Caco-2 (cell line): ENCODE results near the gene PDE4D. TPM values are rescaled to one million over a fixed set of nuclear protein-coding genes. Genes with fewer than 3 reads are reported as not detected.

Experiments
- BruUV-seq: library from RNA; stranded (reverse); fragments of 400-500 nt; replicated peaks from 2 replicates; lab custom pipeline; 2021; lab: Mats Ljungman, UMichigan
- CTCF ChIA-PET: fragments of 300-600 bp; sonication (Branson Sonifier 250); formaldehyde crosslinking; loops from one replicate; lab custom pipeline; 2022; ENCODE audit warnings: antibody characterized with exemption; lab: Charles Lee
- POLR2A ChIA-PET: fragments of 300-600 bp; sonication (Branson Sonifier 250); formaldehyde crosslinking; loops from one replicate; lab custom pipeline; 2022; ENCODE audit warnings: antibody characterized with exemption; lab: Charles Lee
- DNase-seq, 2 experiments: peaks; one replicate each; pipeline versions ENCODE4 v3.0.0 to v3.0.0-alpha.2; 2020 to 2022
- H3K27me3 ChIP-seq: replicated peaks from 2 replicates; pipeline ENCODE4 v1.6.0; 2011; ENCODE audit warnings: low read length; ENCODE audit not compliant: control insufficient read depth, insufficient read depth
- H3K36me3 ChIP-seq: 2 replicates; pipeline ENCODE4 v1.5.1; 2011; ENCODE audit warnings: low read length; ENCODE audit not compliant: control insufficient read depth, insufficient read depth
- H3K4me1 ChIP-seq: fragments of 250-450 bp; sonication (Bioruptor Pico); 2 replicates; pipeline ENCODE4 v1.5.1; 2020; ENCODE audit warnings: mild to moderate bottlenecking
- H3K4me3 ChIP-seq: 2 replicates; pipeline ENCODE4 v1.5.1; 2011; ENCODE audit warnings: low read depth, mild to moderate bottlenecking, control low read depth, low read length
- H3K9me3 ChIP-seq: fragments of 250-450 bp; sonication (Bioruptor Pico); 2 replicates; pipeline ENCODE4 v1.5.1; 2020; ENCODE audit warnings: mild to moderate bottlenecking, moderate library complexity
- H3K27ac Mint-ChIP-seq: one replicate; pipeline ENCODE4 v1.8.0; 2022; ENCODE audit warnings: mixed read lengths; ENCODE audit not compliant: unreplicated experiment
- H3K27me3 Mint-ChIP-seq: one replicate; pipeline ENCODE4 v1.8.0; 2022; ENCODE audit warnings: mixed read lengths; ENCODE audit not compliant: insufficient read depth, unreplicated experiment
- H3K36me3 Mint-ChIP-seq: one replicate; pipeline ENCODE4 v1.8.0; 2022; ENCODE audit warnings: mild to moderate bottlenecking, mixed read lengths; ENCODE audit not compliant: insufficient read depth, unreplicated experiment
- H3K4me1 Mint-ChIP-seq: one replicate; pipeline ENCODE4 v1.8.0; 2022; ENCODE audit warnings: low read depth, mixed read lengths; ENCODE audit not compliant: unreplicated experiment
- H3K4me3 Mint-ChIP-seq: one replicate; pipeline ENCODE4 v1.8.0; 2022; ENCODE audit warnings: mild to moderate bottlenecking, moderate library complexity, mixed read lengths; ENCODE audit not compliant: unreplicated experiment
- H3K9me3 Mint-ChIP-seq: one replicate; pipeline ENCODE4 v1.8.0; 2022; ENCODE audit warnings: mixed read lengths; ENCODE audit not compliant: unreplicated experiment
- intact Hi-C: fragments of 100-400 bp; cut with micrococcal nuclease; formaldehyde crosslinking; loops from one replicate; pipeline ENCODE4 v1.10.0; 2022; ENCODE audit not compliant: unreplicated experiment
- total RNA-seq: library from RNA; stranded (reverse); gene quantifications from 2 replicates; pipeline ENCODE4 v1.2.3, GENCODE V29; 2022
- TF ChIP-seq, protein P1 (sequence below), 2 experiments: fragments of 200-600 bp in 1 of 2; IDR thresholded peaks; 1 replicate in 1 of 2; 2 replicates in 1 of 2; pipeline versions ENCODE4 v1.5.1 to v1.8.0; 2011 to 2022; ENCODE audit warnings: antibody characterized with exemption in 1 of 2, control low read depth in 1 of 2, inconsistent platforms in 1 of 2, low read depth in 1 of 2, low read length in 1 of 2, mild to moderate bottlenecking in 1 of 2, moderate library complexity in 1 of 2; ENCODE audit not compliant: insufficient read depth in 1 of 2, severe bottlenecking in 1 of 2, unreplicated experiment in 1 of 2

Gene PDE4D
- total RNA-seq, 1 experiment from 2014 or later, result 89.8 TPM

DNA sequence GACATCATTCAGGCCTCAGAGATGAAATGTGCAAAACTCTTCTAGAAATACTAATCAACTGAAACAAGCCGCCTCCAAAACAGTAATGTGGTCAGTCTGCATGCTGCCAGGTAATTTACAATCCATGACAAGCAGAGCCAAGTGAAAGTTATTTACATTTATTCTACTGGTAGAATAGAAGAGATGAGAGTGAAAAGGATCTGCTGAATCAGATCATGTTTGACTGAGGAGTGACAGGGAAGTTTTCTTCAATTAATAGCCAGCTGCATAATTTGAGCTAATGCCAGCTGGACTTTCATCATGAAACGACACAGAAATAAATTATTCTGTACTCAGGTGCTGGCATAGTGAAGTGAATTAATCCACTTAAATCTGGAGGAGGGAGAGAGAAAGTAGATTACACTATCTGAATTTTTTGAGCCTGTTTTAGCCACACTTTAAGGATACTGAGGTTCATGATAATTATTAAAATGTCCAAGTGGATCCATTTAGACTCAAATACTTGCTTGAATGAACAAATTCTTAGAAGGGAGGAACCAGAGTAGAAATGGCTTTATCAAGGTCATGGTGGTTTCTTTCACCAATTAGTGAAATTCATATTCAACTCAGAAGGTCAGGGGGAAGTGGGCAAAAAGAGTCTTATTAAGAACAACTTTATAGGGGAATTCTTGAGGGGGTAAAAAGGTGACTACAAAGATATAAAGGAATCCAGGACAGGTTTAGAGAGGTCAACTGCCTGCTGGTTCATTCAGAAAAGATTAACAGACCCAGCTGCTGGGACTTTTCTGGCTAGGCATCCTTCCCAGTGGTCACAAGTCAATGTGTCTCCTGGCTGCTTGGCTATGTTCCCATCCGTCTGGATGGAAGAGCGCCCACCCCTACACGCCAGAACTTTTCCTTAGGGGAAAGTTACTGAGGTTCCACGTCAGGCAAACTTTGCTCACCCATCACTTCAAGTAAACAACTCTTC is 350.4 kb downstream of the PDE4D start:
- POLR2A ChIA-PET, result no interaction called here
- no peaks in the 10 kb centered on the region for H3K9me3 Mint-ChIP-seq
- H3K27me3 Mint-ChIP-seq, result no peaks in the 10 kb centered on the region

DNA sequence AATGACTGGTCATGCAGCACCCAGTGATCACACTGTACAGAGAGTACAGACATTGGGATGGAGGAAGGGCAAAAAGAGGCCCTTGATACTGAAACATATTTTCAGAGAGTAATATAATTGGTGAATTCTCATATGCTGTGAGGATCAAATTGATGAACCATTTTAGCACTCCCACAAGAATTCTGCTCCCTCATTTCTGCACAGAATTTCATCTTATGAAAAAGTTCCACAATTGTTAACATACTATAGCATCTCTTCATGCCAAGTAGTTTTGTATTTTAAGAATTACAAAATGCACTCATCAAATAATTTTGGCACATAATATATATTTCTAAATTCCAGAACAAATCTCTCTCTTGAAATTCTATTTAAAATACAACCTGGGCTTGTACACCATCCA is 351.2 kb downstream of the PDE4D start:
- BruUV-seq, result no TSS peak

More for the DNA sequence above, 350.4 kb downstream of the PDE4D start:
- TF ChIP-seq, protein P1, sequence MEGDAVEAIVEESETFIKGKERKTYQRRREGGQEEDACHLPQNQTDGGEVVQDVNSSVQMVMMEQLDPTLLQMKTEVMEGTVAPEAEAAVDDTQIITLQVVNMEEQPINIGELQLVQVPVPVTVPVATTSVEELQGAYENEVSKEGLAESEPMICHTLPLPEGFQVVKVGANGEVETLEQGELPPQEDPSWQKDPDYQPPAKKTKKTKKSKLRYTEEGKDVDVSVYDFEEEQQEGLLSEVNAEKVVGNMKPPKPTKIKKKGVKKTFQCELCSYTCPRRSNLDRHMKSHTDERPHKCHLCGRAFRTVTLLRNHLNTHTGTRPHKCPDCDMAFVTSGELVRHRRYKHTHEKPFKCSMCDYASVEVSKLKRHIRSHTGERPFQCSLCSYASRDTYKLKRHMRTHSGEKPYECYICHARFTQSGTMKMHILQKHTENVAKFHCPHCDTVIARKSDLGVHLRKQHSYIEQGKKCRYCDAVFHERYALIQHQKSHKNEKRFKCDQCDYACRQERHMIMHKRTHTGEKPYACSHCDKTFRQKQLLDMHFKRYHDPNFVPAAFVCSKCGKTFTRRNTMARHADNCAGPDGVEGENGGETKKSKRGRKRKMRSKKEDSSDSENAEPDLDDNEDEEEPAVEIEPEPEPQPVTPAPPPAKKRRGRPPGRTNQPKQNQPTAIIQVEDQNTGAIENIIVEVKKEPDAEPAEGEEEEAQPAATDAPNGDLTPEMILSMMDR (IDR thresholded peaks at IDR 0.05; ENCODE audit: insufficient read depth in 1 of 2, low read depth in 1 of 2, low read length in 1 of 2, severe bottlenecking in 1 of 2, unreplicated experiment in 1 of 2), result no peak
- Mint-ChIP-seq H3K36me3 (no peaks in the 10 kb centered on the region), H3K4me1 (no peaks in the 10 kb centered on the region), H3K27ac (no peak overlapping the region), H3K4me3 (no peak overlapping the region)
- CTCF ChIA-PET, result no interaction called here
- Histone ChIP-seq H3K27me3 (no peaks in the 10 kb centered on the region; the same call in 1 of the 2 replicates), H3K9me3 (no peaks in the 10 kb centered on the region), H3K4me3 (no peak overlapping the region), H3K36me3 (no peaks in the 10 kb centered on the region), H3K4me1 (no peaks in the 10 kb centered on the region)
- no TSS peak for BruUV-seq
- DNase-seq, result no peak
- intact Hi-C loops, result no loop called here

DNA sequence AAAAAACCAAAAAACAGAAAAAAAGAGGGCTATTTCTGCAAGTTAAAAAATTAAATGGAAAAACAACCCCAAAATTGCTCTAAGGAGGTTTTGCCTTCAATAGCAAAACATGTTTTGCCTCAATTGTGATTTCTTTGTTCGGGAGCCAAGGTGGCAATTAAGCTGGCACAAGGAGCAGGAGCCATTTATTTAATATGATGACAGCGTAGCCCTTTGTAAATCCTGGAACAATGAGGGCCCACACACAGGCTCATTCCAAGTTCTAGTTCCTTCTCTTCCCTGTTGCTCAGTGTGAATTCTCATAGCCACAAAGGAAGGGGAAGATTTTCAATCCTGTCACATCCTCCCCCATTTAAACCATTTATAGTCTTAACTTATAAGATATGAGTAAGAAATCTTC is 353.2 kb downstream of the PDE4D start:
- no peaks in the 10 kb centered on the region for H3K36me3 Mint-ChIP-seq
- TF ChIP-seq, protein P1 (IDR thresholded peaks at IDR 0.05; ENCODE audit: insufficient read depth in 1 of 2, low read depth in 1 of 2, low read length in 1 of 2, severe bottlenecking in 1 of 2, unreplicated experiment in 1 of 2), result no peak
- no peaks in the 10 kb centered on the region for H3K36me3 ChIP-seq
- BruUV-seq, result no TSS peak
- H3K4me1 Mint-ChIP-seq, result peaks cover 6% of the 10 kb centered on the region
- no peak overlapping the region for H3K27ac Mint-ChIP-seq
- no peak overlapping the region for H3K4me3 ChIP-seq
- ChIA-PET CTCF (no interaction called here), POLR2A (no interaction called here)
- no peaks in the 10 kb centered on the region; the same call in 1 of the 2 replicates for H3K4me1 ChIP-seq
- H3K9me3 Mint-ChIP-seq, result no peaks in the 10 kb centered on the region
- H3K27me3 Mint-ChIP-seq, result no peaks in the 10 kb centered on the region
- no peaks in the 10 kb centered on the region for H3K9me3 ChIP-seq
- no peak overlapping the region for H3K4me3 Mint-ChIP-seq
- intact Hi-C loops, result no loop called here
- no peak for DNase-seq
- H3K27me3 ChIP-seq, result no peaks in the 10 kb centered on the region; the same call in 1 of the 2 replicates

More for the DNA sequence above, 351.2 kb downstream of the PDE4D start:
- DNase-seq, result no peak
- no peaks in the 10 kb centered on the region for H3K36me3 ChIP-seq
- ChIA-PET CTCF (no interaction called here), POLR2A (no interaction called here)
- no peaks in the 10 kb centered on the region for H3K9me3 ChIP-seq
- intact Hi-C loops, result no loop called here
- TF ChIP-seq, protein P1 (IDR thresholded peaks at IDR 0.05; ENCODE audit: insufficient read depth in 1 of 2, low read depth in 1 of 2, low read length in 1 of 2, severe bottlenecking in 1 of 2, unreplicated experiment in 1 of 2), result no peak
- no peaks in the 10 kb centered on the region for H3K36me3 Mint-ChIP-seq
- H3K4me3 ChIP-seq, result no peak overlapping the region
- no peaks in the 10 kb centered on the region; the same call in 1 of the 2 replicates for H3K27me3 ChIP-seq
- no peak overlapping the region for H3K4me3 Mint-ChIP-seq
- no peaks in the 10 kb centered on the region for H3K4me1 Mint-ChIP-seq
- no peak overlapping the region for H3K27ac Mint-ChIP-seq
- no peaks in the 10 kb centered on the region for H3K4me1 ChIP-seq
- no peaks in the 10 kb centered on the region for H3K9me3 Mint-ChIP-seq
- no peaks in the 10 kb centered on the region for H3K27me3 Mint-ChIP-seq
